GM12878 (cell line): ENCODE results near the gene NUDT7. TPM values are rescaled to one million over a fixed set of nuclear protein-coding genes. Genes with fewer than 3 reads are reported as not detected.

Experiments
- ATAC-seq: fragments of 200-7000 bp; cut with Tn5 transposase; 3 replicates; pipeline ENCODE4 v1.9.1; 2020; ENCODE audit warnings: mild to moderate bottlenecking, moderate library complexity
- BruUV-seq: library from RNA; stranded (reverse); fragments of 400-500 nt; replicated peaks from 2 replicates; lab custom pipeline; 2021; lab: Mats Ljungman, UMichigan
- CTCF ChIA-PET: fragments of 300-600 bp; sonication (Branson Sonifier 250); formaldehyde crosslinking; extraction: SDS; loops from one replicate; lab custom pipeline; 2021; ENCODE audit warnings: inconsistent platforms; lab: Yijun Ruan, JAX
- POLR2A ChIA-PET: fragments of 350-600 bp; formaldehyde crosslinking; extraction: SDS; loops from one replicate; lab custom pipeline; 2021; ENCODE audit warnings: inconsistent platforms; lab: Charles Lee
- RAD21 ChIA-PET: fragments of 300-600 bp; sonication (Branson Sonifier 250); formaldehyde crosslinking; loops from one replicate; lab custom pipeline; 2023; ENCODE audit warnings: antibody characterized with exemption; ENCODE audit not compliant: unreplicated experiment; lab: Charles Lee
- SMC1A ChIA-PET: fragments of 300-600 bp; sonication (Branson Sonifier 250); formaldehyde crosslinking; loops from one replicate; lab custom pipeline; 2023; ENCODE audit not compliant: unreplicated experiment, uncharacterized antibody; lab: Charles Lee
- DNase-seq: peaks from one replicate; pipeline ENCODE4 v3.0.0-alpha.2; 2011; ENCODE audit warnings: low read depth, low spot score
- FAIRE-seq: peaks from 3 replicates; lab custom pipeline; 2011; peaks lifted over from hg19 to GRCh38; lab: Jason Lieb, UNC
- H2AFZ ChIP-seq: 2 replicates; pipeline ENCODE4 v1.6.0; 2011; ENCODE audit warnings: low read depth, low read length, control low read depth; ENCODE audit not compliant: control insufficient read depth
- H3K27ac ChIP-seq: 2 replicates; pipeline ENCODE4 v1.5.1; 2011; ENCODE audit warnings: control low read depth; ENCODE audit not compliant: control insufficient read depth, insufficient read depth
- H3K27me3 ChIP-seq, 2 experiments: replicated peaks in 1 of 2; 2 replicates each; pipeline versions ENCODE4 v1.6.0 to v1.6.1; 2011; ENCODE audit warnings: low read length in 1 of 2; ENCODE audit not compliant: control insufficient read depth in 2 of 2, insufficient read depth in 2 of 2
- H3K36me3 ChIP-seq, 2 experiments: 2 replicates each; pipeline ENCODE4 v1.5.1; 2011; ENCODE audit warnings: low read length in 1 of 2; ENCODE audit not compliant: control insufficient read depth in 2 of 2, insufficient read depth in 2 of 2
- H3K4me1 ChIP-seq: 2 replicates; pipeline ENCODE4 v1.6.1; 2011; ENCODE audit warnings: mild to moderate bottlenecking, low read length, moderate library complexity, mixed read lengths; ENCODE audit not compliant: control insufficient read depth, insufficient read depth
- H3K4me2 ChIP-seq: 2 replicates; pipeline ENCODE4 v1.6.0; 2011; ENCODE audit warnings: control low read depth; ENCODE audit not compliant: control insufficient read depth, insufficient read depth
- H3K4me3 ChIP-seq: fragments of 200-600 bp; sonication (generic); 2 replicates; pipeline ENCODE4 v1.5.1; 2016
- H3K79me2 ChIP-seq: 2 replicates; pipeline ENCODE4 v1.6.0; 2011; ENCODE audit warnings: low read length; ENCODE audit not compliant: control insufficient read depth, insufficient read depth
- H3K9ac ChIP-seq: 2 replicates; pipeline ENCODE4 v1.8.0; 2011; ENCODE audit warnings: low read length, control low read depth, mixed read lengths; ENCODE audit not compliant: control insufficient read depth, insufficient read depth
- H3K9me3 ChIP-seq: replicated peaks from 3 replicates; pipeline ENCODE4 v1.5.1; 2011; ENCODE audit warnings: mild to moderate bottlenecking, low read length; ENCODE audit not compliant: control insufficient read depth, insufficient read depth
- H4K20me1 ChIP-seq: 2 replicates; pipeline ENCODE4 v1.6.0; 2011; ENCODE audit not compliant: control insufficient read depth, insufficient read depth
- ATF3 ChIP-seq: IDR thresholded peaks from 2 replicates; pipeline ENCODE4 v1.6.1; 2011; ENCODE audit warnings: low read depth, mild to moderate bottlenecking, low read length, moderate library complexity, borderline replicate concordance; ENCODE audit errors: extremely low read depth
- CHD1 ChIP-seq: IDR thresholded peaks from 2 replicates; pipeline ENCODE4 v1.6.1; 2012; ENCODE audit warnings: low read depth, low read length, improper control_type of control experiment
- CHD2 ChIP-seq: IDR thresholded peaks from 2 replicates; pipeline ENCODE4 v1.6.1; 2011; ENCODE audit warnings: low read depth, low read length, improper control_type of control experiment, borderline replicate concordance
- E4F1 ChIP-seq: fragments of 450-650 bp; IDR thresholded peaks from 2 replicates; pipeline ENCODE4 v1.6.1; 2018; ENCODE audit warnings: borderline replicate concordance, mild to moderate bottlenecking; ENCODE audit not compliant: partially characterized antibody
- IRF5 ChIP-seq: fragments of 450-650 bp; IDR thresholded peaks from 2 replicates; pipeline ENCODE4 v1.6.1; 2017; ENCODE audit warnings: borderline replicate concordance
- KLF5 ChIP-seq: fragments of 450-650 bp; IDR thresholded peaks from 2 replicates; pipeline ENCODE4 v1.6.1; 2014; ENCODE audit warnings: mild to moderate bottlenecking; ENCODE audit not compliant: partially characterized antibody
- SPI1 ChIP-seq: IDR thresholded peaks from 2 replicates; pipeline ENCODE4 v1.6.1; 2011; ENCODE audit warnings: low read depth, mild to moderate bottlenecking, low read length, moderate library complexity, borderline replicate concordance; ENCODE audit not compliant: insufficient read depth
- SRF ChIP-seq, 2 experiments: IDR thresholded peaks; 2 replicates each; pipeline ENCODE4 v1.6.1; 2011; ENCODE audit warnings: low read depth in 2 of 2, low read length in 2 of 2, mild to moderate bottlenecking in 1 of 2, moderate library complexity in 1 of 2
- STAT3 ChIP-seq: IDR thresholded peaks from 2 replicates; pipeline ENCODE4 v1.6.1; 2011; ENCODE audit warnings: low read depth, low read length, improper control_type of control experiment
- WGBS: methylation state at CpG from one replicate; pipeline ENCODE4 v1.1.6; 2016; ENCODE audit warnings: low lambda C conversion rate; ENCODE audit not compliant: insufficient replicate concordance, insufficient coverage; ENCODE audit errors: missing lambda C conversion rate; 5-methylcytosine and 5-hydroxymethylcytosine counted together
- in situ Hi-C: fragments of 300-500 bp; cut with MboI; formaldehyde crosslinking; loops from 9 replicates; pipeline ENCODE4 v1.14.3; 2018; ENCODE audit warnings: mixed read lengths
- intact Hi-C: fragments of 100-400 bp; cut with micrococcal nuclease; formaldehyde crosslinking; loops from one replicate; pipeline ENCODE4 v1.14.2; 2022; ENCODE audit not compliant: unreplicated experiment
- polyA plus RNA-seq, 11 experiments: library from polyadenylated mRNA; depleted of rRNA in 4 of 11; unstranded in 6 of 11; stranded (reverse) in 5 of 11; fragments of >200 nt; fragmentation: Nextera tagmentation in 4 of 11; fragmentation: Illumina TruSeq in 1 of 11; extraction: Ambion mirVana in 4 of 11; extraction: Trizol in 1 of 11; gene quantifications; 1 replicate in 1 of 11; 2 replicates in 10 of 11; pipeline versions ENCODE4 v1.2.1 to v1.2.3, GENCODE V29; 2011 to 2016; ENCODE audit warnings: inconsistent platforms in 2 of 11, missing spikeins in 2 of 11, low read depth in 1 of 11
- total RNA-seq, 4 experiments: library from RNA; depleted of rRNA in 3 of 4; stranded (reverse); fragments of >200 nt in 3 of 4; fragmentation: Illumina TruSeq in 1 of 4; extraction: Trizol in 1 of 4; gene quantifications; 2 replicates each; pipeline versions ENCODE4 v1.2.1 to v1.2.3, GENCODE V29; 2013 to 2021

Gene NUDT7
- total and polyA plus RNA-seq, 10 of the 15 experiments (the other 5 are each of a cell fraction or from before 2014, with no cell fraction given), result 2.8 to 14.3 (median 5.2) TPM

GRCh38 chr16:77679391-77679790, 42.9 kb upstream of the NUDT7 start (continued):
- TF ChIP-seq ATF3 (no peak), KLF5 (no peak), SRF (IDR thresholded peaks at IDR 0.05; ENCODE audit: low read depth in 2 of 2, low read length in 2 of 2) (no peak), SPI1 (no peak), IRF5 (no peak), STAT3 (no peak), E4F1 (no peak)

- no peaks in the 10 kb centered on the region for H3K79me2 ChIP-seq
- ChIA-PET RAD21 (no interaction called here), CTCF (interaction anchor here (2.4 kb wide), 1 partner anchor 323 kb away, joined by 9 read pairs; no protein-coding TSS in a partner anchor), POLR2A (no interaction called here), SMC1A (no interaction called here)
- TF ChIP-seq E4F1 (peak; percentile 66), CHD2 (no peak), CHD1 (no peak)
- H2AFZ ChIP-seq, result no peak overlapping the region
- intact Hi-C loops (loop anchor here (5.0 to 10.0 kb wide), 3 partner anchors 102 to 555 kb away; no protein-coding TSS in a partner anchor), in situ Hi-C loops (loop anchor here (5.0 kb wide), 2 partner anchors 292 to 322 kb away; no protein-coding TSS in a partner anchor)
- 2% methylated on average over 3 of the region's 3 CpGs for WGBS
- H3K36me3 ChIP-seq, result no peaks in the 10 kb centered on the region
- no peaks in the 10 kb centered on the region for H3K9me3 ChIP-seq
- ATAC-seq (no peak), DNase-seq (no peak), FAIRE-seq (no peak)
- H3K27me3 ChIP-seq, result peaks cover 0 to 3% of the 10 kb centered on the region in 2 experiments; a peak in 1 of 4 replicates
- no peak overlapping the region for H3K27ac ChIP-seq
- no TSS peak for BruUV-seq
- no peak overlapping the region for H3K4me3 ChIP-seq
- no peaks in the 10 kb centered on the region for H4K20me1 ChIP-seq
- no peaks in the 10 kb centered on the region for H3K4me1 ChIP-seq
- H3K9ac ChIP-seq, result no peak overlapping the region
- no peak overlapping the region for H3K4me2 ChIP-seq
These were observed 42.4 kb upstream of the NUDT7 start for GRCh38 chr16:77679901-77680300.
